HCT116 (cell line): ENCODE data around the gene HRH3. TPM values are rescaled to one million over a fixed set of nuclear protein-coding genes. Genes with fewer than 3 reads are reported as not detected.

Experiments used
- ATAC-seq: fragments of 200-7000 bp; cut with Tn5 transposase; 2 replicates; pipeline ENCODE4 v1.9.1; 2020; ENCODE audit warnings: mild to moderate bottlenecking, moderate library complexity
- BruUV-seq: library from RNA; stranded (reverse); fragments of 400-500 nt; replicated peaks from 2 replicates; lab custom pipeline; 2021; lab: Mats Ljungman, UMichigan
- CTCF ChIA-PET: fragments of 300-600 bp; sonication (Branson Sonifier 250); formaldehyde crosslinking; loops from one replicate; lab custom pipeline; 2021; ENCODE audit warnings: antibody characterized with exemption; lab: Charles Lee
- POLR2A ChIA-PET: fragments of 300-600, 350-600 bp; sonication (Branson Sonifier 250); formaldehyde crosslinking; loops from one replicate; lab custom pipeline; 2021; ENCODE audit warnings: antibody characterized with exemption; lab: Charles Lee
- RAD21 ChIA-PET, 2 experiments: fragments of 300-600 bp; sonication (Branson Sonifier 250); formaldehyde crosslinking; loops; one replicate each; lab custom pipeline; 2023; ENCODE audit warnings: low total read pairs in 2 of 2; ENCODE audit not compliant: uncharacterized antibody in 2 of 2, unreplicated experiment in 2 of 2, low non-redundant PET in 1 of 2; lab: Charles Lee
- DNase-seq: peaks from one replicate; pipeline ENCODE4 v3.0.0-alpha.2; 2010; ENCODE audit warnings: low read depth, low spot score
- H2AFZ ChIP-seq: fragments of 200-600 bp; shearing (Covaris generic), sonication (generic); 2 replicates; pipeline ENCODE4 v1.6.1; 2017; ENCODE audit warnings: low read depth, mixed run types, mixed read lengths, antibody characterized with exemption, low read length; ENCODE audit not compliant: poor library complexity, severe bottlenecking
- H3K27ac ChIP-seq: 2 replicates; pipeline ENCODE4 v1.5.1; 2012; ENCODE audit warnings: low read depth, low read length
- H3K27me3 ChIP-seq: fragments of 200-600 bp; sonication (generic); 2 replicates; pipeline ENCODE4 v1.6.1; 2016; ENCODE audit warnings: mixed run types, low read length, mixed read lengths; ENCODE audit not compliant: insufficient read depth
- H3K36me3 ChIP-seq, 2 experiments: fragments of 200-500 bp in 1 of 2; fragments of 200-600 bp in 1 of 2; sonication (Bioruptor generic) in 1 of 2; sonication (generic) in 1 of 2; 2 replicates each; pipeline versions ENCODE4 v1.5.1 to v1.6.1; 2014 to 2016; ENCODE audit warnings: low read length in 2 of 2, inconsistent platforms in 1 of 2, mixed read lengths in 1 of 2, mixed run types in 1 of 2; ENCODE audit not compliant: insufficient read depth in 2 of 2, control insufficient read depth in 1 of 2
- H3K4me1 ChIP-seq, 2 experiments: fragments of 200-600 bp in 1 of 2; sonication (generic) in 1 of 2; 2 replicates each; pipeline versions ENCODE4 v1.5.1 to v1.6.1; 2012 to 2017; ENCODE audit warnings: low read length in 2 of 2, inconsistent platforms in 1 of 2, mild to moderate bottlenecking in 1 of 2, mixed read lengths in 1 of 2, mixed run types in 1 of 2, moderate library complexity in 1 of 2; ENCODE audit not compliant: insufficient read depth in 2 of 2, control insufficient read depth in 1 of 2
- H3K4me2 ChIP-seq: fragments of 200-600 bp; sonication (generic); 2 replicates; pipeline ENCODE4 v1.6.1; 2017; ENCODE audit warnings: mixed run types, low read length, mixed read lengths
- H3K4me3 ChIP-seq, 2 experiments: fragments of 200-600 bp in 1 of 2; sonication (generic) in 1 of 2; replicated peaks in 1 of 2; 2 replicates each; pipeline ENCODE4 v1.5.1; 2011 to 2016; ENCODE audit warnings: low read length in 2 of 2, control low read depth in 1 of 2, low read depth in 1 of 2, mild to moderate bottlenecking in 1 of 2, mixed read lengths in 1 of 2, mixed run types in 1 of 2
- H3K79me2 ChIP-seq: fragments of 200-600 bp; sonication (generic); 2 replicates; pipeline ENCODE4 v1.6.1; 2017; ENCODE audit warnings: mild to moderate bottlenecking, mixed run types, low read length, moderate library complexity, mixed read lengths; ENCODE audit not compliant: insufficient read depth
- H3K9ac ChIP-seq: fragments of 200-600 bp; sonication (generic); 2 replicates; pipeline ENCODE4 v1.6.1; 2016; ENCODE audit warnings: low read length, mixed read lengths
- H3K9me2 ChIP-seq: fragments of 200-600 bp; sonication (generic), shearing (Covaris generic); 2 replicates; pipeline ENCODE4 v1.6.1; 2017; ENCODE audit warnings: mixed run types, mild to moderate bottlenecking, moderate library complexity; ENCODE audit not compliant: insufficient read depth
- H3K9me3 ChIP-seq, 2 experiments: fragments of 200-500 bp in 1 of 2; fragments of 200-600 bp in 1 of 2; sonication (Bioruptor generic) in 1 of 2; sonication (generic) in 1 of 2; 2 replicates each; pipeline ENCODE4 v1.6.1; 2014 to 2017; ENCODE audit warnings: low read length in 2 of 2, mixed read lengths in 2 of 2, inconsistent platforms in 1 of 2, low read depth in 1 of 2, mild to moderate bottlenecking in 1 of 2, mixed run types in 1 of 2, moderate library complexity in 1 of 2; ENCODE audit not compliant: control insufficient read depth in 1 of 2, insufficient read depth in 1 of 2
- H4K20me1 ChIP-seq: fragments of 200-600 bp; sonication (generic), shearing (Covaris generic); 2 replicates; pipeline ENCODE4 v1.6.1; 2017; ENCODE audit warnings: mixed run types, mild to moderate bottlenecking, moderate library complexity; ENCODE audit not compliant: insufficient read depth
- ATF3 ChIP-seq: IDR thresholded peaks from 2 replicates; pipeline ENCODE4 v1.6.1; 2012
- CEBPB ChIP-seq: IDR thresholded peaks from 2 replicates; pipeline ENCODE4 v1.6.1; 2012; ENCODE audit warnings: low read depth
- EGR1 ChIP-seq: IDR thresholded peaks from 2 replicates; pipeline ENCODE4 v1.6.1; 2012; ENCODE audit warnings: low read depth
- EZH2 ChIP-seq: fragments of 200-600 bp; sonication (generic); IDR thresholded peaks from 2 replicates; pipeline ENCODE4 v1.6.1; 2017; ENCODE audit warnings: antibody characterized with exemption, mixed run types
- POLR2AphosphoS5 ChIP-seq: IDR thresholded peaks from 2 replicates; pipeline ENCODE4 v1.6.1; 2011; ENCODE audit warnings: mild to moderate bottlenecking, low read depth, low read length, moderate library complexity
- SP1 ChIP-seq: IDR thresholded peaks from 2 replicates; pipeline ENCODE4 v1.6.1; 2012; ENCODE audit warnings: low read depth
- SRF ChIP-seq: IDR thresholded peaks from 2 replicates; pipeline ENCODE4 v1.6.1; 2012; ENCODE audit warnings: low read depth
- YY1 ChIP-seq: IDR thresholded peaks from 2 replicates; pipeline ENCODE4 v1.6.1; 2011; ENCODE audit warnings: low read length, low read depth, moderate library complexity, mild to moderate bottlenecking; ENCODE audit not compliant: insufficient replicate concordance; ENCODE audit errors: extremely low read depth
- ZFX ChIP-seq: fragments of 450-650 bp; IDR thresholded peaks from 2 replicates; pipeline ENCODE4 v1.6.1; 2017
- intact Hi-C: fragments of 100-400 bp; cut with micrococcal nuclease; formaldehyde crosslinking; loops from 2 replicates; pipeline ENCODE4 v1.10.0; 2022
- total RNA-seq: library from RNA; stranded (reverse); gene quantifications from one replicate; pipeline ENCODE4 v1.2.1, GENCODE V29; 2021; ENCODE audit not compliant: unreplicated experiment

HRH3 gene
- total RNA-seq, 1 experiment from 2014 or later: not detected

DNA sequence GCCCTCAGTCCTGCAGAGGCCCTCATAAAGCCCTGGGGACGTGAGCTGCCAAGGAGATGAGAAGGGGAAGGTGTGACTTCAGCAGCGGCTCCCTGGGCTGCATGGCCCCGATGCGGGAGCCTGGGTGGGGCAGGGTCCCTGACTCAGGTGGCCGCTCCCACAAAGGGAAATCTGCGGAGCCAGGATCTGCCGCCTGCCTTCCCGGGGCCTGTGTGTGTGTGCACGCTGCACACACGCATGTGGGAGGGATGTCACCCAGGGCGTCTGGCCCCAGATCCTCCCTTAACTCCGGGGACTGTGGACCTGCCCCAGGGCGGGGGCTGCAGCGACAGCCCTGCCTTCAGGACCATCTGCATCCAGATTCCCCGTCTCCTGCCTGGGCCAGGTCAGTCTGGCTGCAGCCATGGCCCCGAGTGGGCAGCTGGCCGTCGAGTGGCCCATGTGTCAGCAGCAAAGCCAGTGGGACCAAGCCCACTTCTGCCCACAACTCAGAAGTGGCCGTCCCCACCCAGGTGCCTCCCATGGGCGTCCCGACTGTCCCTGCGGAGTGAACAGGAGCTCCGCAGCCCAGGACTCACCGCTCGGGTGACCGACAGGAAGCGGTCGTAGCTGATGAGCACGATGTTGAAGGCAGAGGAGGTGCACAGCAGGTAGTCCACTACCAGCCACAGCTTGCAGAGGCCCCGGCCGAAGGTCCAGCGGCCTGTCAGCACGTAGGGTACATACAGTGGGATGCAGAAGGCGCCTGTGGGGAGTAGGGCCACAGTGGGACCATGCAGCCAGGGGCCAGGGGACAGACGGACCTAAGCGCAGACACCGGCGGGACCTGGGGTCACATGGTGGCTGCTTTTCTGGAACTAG is 1.9 kb downstream of the HRH3 start:
- no peaks in the 10 kb centered on the region for H3K4me1 ChIP-seq
- no TSS peak for BruUV-seq
- CTCF ChIA-PET: no interaction called here
- no peak for DNase-seq
- no peak for TF ChIP-seq SP1
- TF ChIP-seq CEBPB: no peak
- no peak for TF ChIP-seq ZFX
- TF ChIP-seq EZH2: no peak
- no peak for TF ChIP-seq EGR1
- no peak for TF ChIP-seq ATF3
- TF ChIP-seq, all 23 proteins: peak for 0
- Histone ChIP-seq H3K4me2 (no peak overlapping the region), H3K27me3 (peaks cover 17% of the 10 kb centered on the region; the same call in 1 of the 2 replicates), H3K79me2 (no peaks in the 10 kb centered on the region), H2AFZ (no peak overlapping the region), H4K20me1 (no peaks in the 10 kb centered on the region), H3K9me2 (no peaks in the 10 kb centered on the region), H3K9ac (no peak overlapping the region), H3K9me3 (no peaks in the 10 kb centered on the region), H3K4me3 (no peak overlapping the region), H3K27ac (no peak overlapping the region), H3K36me3 (no peaks in the 10 kb centered on the region)
- no peak for ATAC-seq
- RAD21 ChIA-PET: no interaction called here
- intact Hi-C loops: no loop called here
- POLR2A ChIA-PET: no interaction called here

GRCh38 chr20:62216636-62217566 is 3.2 kb downstream of the HRH3 start:
- Histone ChIP-seq H3K4me1 (no peaks in the 10 kb centered on the region), H3K9me3 (no peaks in the 10 kb centered on the region), H3K27ac (no peak overlapping the region), H2AFZ (no peak overlapping the region), H3K27me3 (peaks cover 17% of the 10 kb centered on the region; the same call in 1 of the 2 replicates), H3K4me2 (no peak overlapping the region), H3K4me3 (no peak overlapping the region), H3K36me3 (no peaks in the 10 kb centered on the region), H4K20me1 (no peaks in the 10 kb centered on the region), H3K9ac (no peak overlapping the region), H3K79me2 (no peaks in the 10 kb centered on the region), H3K9me2 (no peaks in the 10 kb centered on the region)
- intact Hi-C loops: no loop called here
- DNase-seq: no peak
- ChIA-PET RAD21 (no interaction called here), CTCF (no interaction called here), POLR2A (no interaction called here)
- no peak for TF ChIP-seq SRF
- TF ChIP-seq SP1: no peak
- TF ChIP-seq EZH2: no peak
- no peak for TF ChIP-seq POLR2AphosphoS5
- no peak for TF ChIP-seq YY1
- no TSS peak for BruUV-seq
- ATAC-seq: no peak
